Activated CD4-positive, alpha-beta T cell treated with anti-CD3 and anti-CD28 coated beads for 36 hours (primary cell): ENCODE measurements around the gene SAMHD1. TPM values are rescaled to one million over a fixed set of nuclear protein-coding genes. Genes with fewer than 3 reads are reported as not detected.
"Not testable (repeated sequence)": the region's sequence is repeated elsewhere in the genome, so short reads cannot be mapped to it uniquely, and the experiment has no call there.

Experiments
- ATAC-seq: fragments of 200-7000 bp; cut with Tn5 transposase; one replicate; pipeline ENCODE4 v1.10.0; 2021; ENCODE audit warnings: mild to moderate bottlenecking, moderate library complexity
- CTCF ChIA-PET: fragments of 350-600 bp; sonication (Branson Sonifier 250); formaldehyde crosslinking; loops from one replicate; lab custom pipeline; 2021; ENCODE audit warnings: antibody characterized with exemption; lab: Charles Lee
- POLR2A ChIA-PET: fragments of 350-600 bp; sonication (Branson Sonifier 250); formaldehyde crosslinking; loops from one replicate; lab custom pipeline; 2021; ENCODE audit warnings: antibody characterized with exemption, inconsistent platforms; lab: Charles Lee
- DNase-seq: peaks from one replicate; pipeline ENCODE4 v3.0.0-alpha.2; 2020
- H3K27ac Mint-ChIP-seq: one replicate; pipeline ENCODE4 v1.8.0; 2021; ENCODE audit warnings: mixed read lengths
- H3K27me3 Mint-ChIP-seq: one replicate; pipeline ENCODE4 v1.8.0; 2021; ENCODE audit warnings: mixed read lengths
- H3K36me3 Mint-ChIP-seq: one replicate; pipeline ENCODE4 v1.8.0; 2021; ENCODE audit warnings: low read depth, mixed read lengths
- H3K4me1 Mint-ChIP-seq: one replicate; pipeline ENCODE4 v1.8.0; 2021; ENCODE audit warnings: mixed read lengths
- H3K4me3 Mint-ChIP-seq: one replicate; pipeline ENCODE4 v1.8.0; 2021; ENCODE audit warnings: mild to moderate bottlenecking, moderate library complexity, mixed read lengths
- H3K9me3 Mint-ChIP-seq: one replicate; pipeline ENCODE4 v1.8.0; 2021; ENCODE audit warnings: low read depth, mixed read lengths
- intact Hi-C, 2 experiments: fragments of 100-400 bp; cut with DNase I in 1 of 2; cut with micrococcal nuclease in 1 of 2; formaldehyde crosslinking; loops; one replicate each; pipeline versions ENCODE4 v1.14.2 to v1.15.1; 2022 to 2024; cut with DNase I, micrococcal nuclease
- total RNA-seq, 2 experiments: library from RNA; stranded (reverse); gene quantifications; one replicate each; pipeline ENCODE4 v1.2.3, GENCODE V29; 2021

SAMHD1 gene
- total RNA-seq, 2 experiments from 2014 or later: 35.6 to 36.9 TPM

GRCh38 chr20:36908603-36909002, 42.9 kb downstream of the SAMHD1 start:
- POLR2A ChIA-PET: no interaction called here
- no peak overlapping the region for H3K4me3 Mint-ChIP-seq

GRCh38 chr20:36906086-36906485, 45.4 kb downstream of the SAMHD1 start:
- H3K4me3 Mint-ChIP-seq, DNase-seq, ATAC-seq, H3K9me3 Mint-ChIP-seq, H3K4me1 Mint-ChIP-seq, intact Hi-C loops, H3K27me3 Mint-ChIP-seq, H3K27ac Mint-ChIP-seq, POLR2A ChIA-PET: not testable (repeated sequence)
- peaks cover 33% of the 10 kb centered on the region for H3K36me3 Mint-ChIP-seq
- CTCF ChIA-PET: interaction anchor here (5.1 kb wide), 1 partner anchor 13 kb away, joined by 25 read pairs; no protein-coding TSS in a partner anchor

More at GRCh38 chr20:36908603-36909002, 42.9 kb downstream of the SAMHD1 start:
- Mint-ChIP-seq H3K4me1 (peaks cover 9% of the 10 kb centered on the region), H3K27me3 (no peaks in the 10 kb centered on the region), H3K27ac (no peak overlapping the region), H3K9me3 (no peaks in the 10 kb centered on the region), H3K36me3 (peaks cover 36% of the 10 kb centered on the region)
- CTCF ChIA-PET: interaction anchor here (0.7 to 5.1 kb wide), 4 partner anchors 11 to 14 kb away, joined by 3 to 25 read pairs (median 3); no protein-coding TSS in a partner anchor
- ATAC-seq: no peak
- no peak for DNase-seq
- intact Hi-C loops: no loop called here

GRCh38 chr20:36905566-36905965, 45.9 kb downstream of the SAMHD1 start:
- CTCF ChIA-PET, H3K4me1 Mint-ChIP-seq, POLR2A ChIA-PET, intact Hi-C loops, H3K4me3 Mint-ChIP-seq, H3K9me3 Mint-ChIP-seq, DNase-seq, H3K27me3 Mint-ChIP-seq, ATAC-seq, H3K27ac Mint-ChIP-seq: not testable (repeated sequence)
- H3K36me3 Mint-ChIP-seq: peaks cover 34% of the 10 kb centered on the region

GRCh38 chr20:36904690-36905089, 46.8 kb downstream of the SAMHD1 start:
- ChIA-PET CTCF (interaction anchor here (0.7 kb wide), 1 partner anchor 15 kb away, joined by 3 read pairs; no protein-coding TSS in a partner anchor), POLR2A (interaction anchor here (0.7 kb wide), 1 partner anchor 32 kb away, joined by 3 read pairs; no protein-coding TSS in a partner anchor)
- ATAC-seq: peak; percentile 23
- intact Hi-C loops: no loop called here
- Mint-ChIP-seq H3K27ac (peak overlapping the region; percentile 67), H3K27me3 (no peaks in the 10 kb centered on the region), H3K36me3 (peaks cover 30% of the 10 kb centered on the region), H3K4me3 (no peak overlapping the region), H3K9me3 (no peaks in the 10 kb centered on the region), H3K4me1 (peaks cover 9% of the 10 kb centered on the region)
- DNase-seq: no peak

GRCh38 chr20:36895036-36895435, 56.5 kb downstream of the SAMHD1 start:
- H3K27ac Mint-ChIP-seq: peak overlapping the region; percentile 71
- ATAC-seq (peak; percentile 97), DNase-seq (peak; percentile 43)
- intact Hi-C loops: no loop called here
- ChIA-PET CTCF (interaction anchor here (0.7 to 2.0 kb wide), 2 partner anchors 9 to 12 kb away, joined by 3 to 6 read pairs; no protein-coding TSS in a partner anchor), POLR2A (no interaction called here)
- no peaks in the 10 kb centered on the region for H3K27me3 Mint-ChIP-seq
- no peak overlapping the region for H3K4me3 Mint-ChIP-seq
- H3K9me3 Mint-ChIP-seq: no peaks in the 10 kb centered on the region
- peaks cover 8% of the 10 kb centered on the region for H3K4me1 Mint-ChIP-seq
- peaks cover 28% of the 10 kb centered on the region for H3K36me3 Mint-ChIP-seq

GRCh38 chr20:36893801-36894200, 57.7 kb downstream of the SAMHD1 start:
- H3K27me3 Mint-ChIP-seq: no peaks in the 10 kb centered on the region
- ChIA-PET POLR2A (interaction anchor here (0.6 kb wide), 1 partner anchor 134 kb away, joined by 4 read pairs; no protein-coding TSS in a partner anchor), CTCF (interaction anchor here (0.6 to 2.0 kb wide), 5 partner anchors 11 to 690 kb away, joined by 3 to 6 read pairs (median 3); no protein-coding TSS in a partner anchor)
- no peak for DNase-seq
- H3K4me3 Mint-ChIP-seq: no peak overlapping the region
- peaks cover 23% of the 10 kb centered on the region for H3K36me3 Mint-ChIP-seq
- H3K9me3 Mint-ChIP-seq: no peaks in the 10 kb centered on the region
- intact Hi-C loops: no loop called here
- peak overlapping the region; percentile 2 for H3K27ac Mint-ChIP-seq
- H3K4me1 Mint-ChIP-seq: peaks cover 11% of the 10 kb centered on the region
- no peak for ATAC-seq

GRCh38 chr20:36891211-36891610, 60.3 kb downstream of the SAMHD1 start:
- no peak overlapping the region for H3K27ac Mint-ChIP-seq

GRCh38 chr20:36890586-36890985, 60.9 kb downstream of the SAMHD1 start:
- H3K36me3 Mint-ChIP-seq: peaks cover 18% of the 10 kb centered on the region
- POLR2A ChIA-PET: no interaction called here
- H3K27ac Mint-ChIP-seq: peak overlapping the region; percentile 12
- peaks cover 21% of the 10 kb centered on the region for H3K4me1 Mint-ChIP-seq
- ATAC-seq (no peak), DNase-seq (no peak)
- no peaks in the 10 kb centered on the region for H3K27me3 Mint-ChIP-seq
- H3K9me3 Mint-ChIP-seq: no peaks in the 10 kb centered on the region
- intact Hi-C loops: no loop called here
- CTCF ChIA-PET: interaction anchor here (0.6 kb wide), 1 partner anchor 262 kb away, joined by 4 read pairs; no protein-coding TSS in a partner anchor
- H3K4me3 Mint-ChIP-seq: no peak overlapping the region

More at GRCh38 chr20:36891211-36891610, 60.3 kb downstream of the SAMHD1 start:
- Mint-ChIP-seq H3K36me3 (peaks cover 18% of the 10 kb centered on the region), H3K9me3 (no peaks in the 10 kb centered on the region), H3K27me3 (no peaks in the 10 kb centered on the region), H3K4me1 (peaks cover 21% of the 10 kb centered on the region), H3K4me3 (no peak overlapping the region)
- intact Hi-C loops: no loop called here
- ATAC-seq (no peak), DNase-seq (no peak)
- ChIA-PET POLR2A (no interaction called here), CTCF (no interaction called here)

- Mint-ChIP-seq H3K27me3 (no peaks in the 10 kb centered on the region), H3K9me3 (no peaks in the 10 kb centered on the region), H3K27ac (no peak overlapping the region), H3K4me1 (peaks cover 14% of the 10 kb centered on the region), H3K4me3 (no peak overlapping the region), H3K36me3 (peaks cover 14% of the 10 kb centered on the region)
- DNase-seq (no peak), ATAC-seq (no peak)
- intact Hi-C loops: loop anchor here in 1 of 2 experiments (5.0 to 10.0 kb wide), 4 partner anchors 82 to 684 kb away; partner anchors contain the start of gene DSN1
- POLR2A ChIA-PET: no interaction called here
- CTCF ChIA-PET: interaction anchor here (0.5 to 2.0 kb wide), 5 partner anchors 29 to 388 kb away, joined by 4 to 7 read pairs (median 6); partner anchors contain the start of gene SLA2
Measured at GRCh38 chr20:36888880-36889516, 62.5 kb downstream of the SAMHD1 start.

GRCh38 chr20:36887752-36888090, 63.8 kb downstream of the SAMHD1 start:
- no peak overlapping the region for H3K4me3 Mint-ChIP-seq
- intact Hi-C loops: loop anchor here in 1 of 2 experiments (1.0 to 10.0 kb wide), 5 partner anchors 51 to 683 kb away; partner anchors contain the start of gene DSN1
- H3K4me1 Mint-ChIP-seq: peaks cover 14% of the 10 kb centered on the region
- no peak for DNase-seq
- H3K36me3 Mint-ChIP-seq: peaks cover 5% of the 10 kb centered on the region
- CTCF ChIA-PET: interaction anchor here (0.7 to 1.7 kb wide), 8 partner anchors 14 to 261 kb away, joined by 3 to 7 read pairs (median 3); partner anchors contain the start of gene SLA2
- no peaks in the 10 kb centered on the region for H3K9me3 Mint-ChIP-seq
- ATAC-seq: no peak
- no peaks in the 10 kb centered on the region for H3K27me3 Mint-ChIP-seq
- POLR2A ChIA-PET: no interaction called here
- H3K27ac Mint-ChIP-seq: no peak overlapping the region

- ChIA-PET POLR2A (no interaction called here), CTCF (interaction anchor here (0.6 to 1.7 kb wide), 23 partner anchors 8 to 372 kb away, joined by 3 to 6 read pairs (median 4); a partner anchor contains a TSS)
- H3K9me3 Mint-ChIP-seq: no peaks in the 10 kb centered on the region
Measured at GRCh38 chr20:36886859-36887751, 64.4 kb downstream of the SAMHD1 start.

More at GRCh38 chr20:36886859-36887751, 64.4 kb downstream of the SAMHD1 start:
- intact Hi-C loops: loop anchor here in 1 of 2 experiments (1.0 to 10.0 kb wide), 5 partner anchors 51 to 682 kb away; partner anchors contain the start of gene DSN1
- no peak overlapping the region for H3K4me3 Mint-ChIP-seq
- H3K36me3 Mint-ChIP-seq: peaks cover 1% of the 10 kb centered on the region
- ATAC-seq (peak; percentile 97), DNase-seq (peak; percentile 92)
- peak overlapping the region; percentile 9 for H3K27ac Mint-ChIP-seq
- peaks cover 14% of the 10 kb centered on the region for H3K4me1 Mint-ChIP-seq
- H3K27me3 Mint-ChIP-seq: no peaks in the 10 kb centered on the region
